GOT3 (cell line): ENCODE measurements around the gene UVRAG.
"Not testable (repeated sequence)": the region's sequence is repeated elsewhere in the genome, so short reads cannot be mapped to it uniquely, and the experiment has no call there.

ENCODE experiments used
- DNase-seq: peaks from one replicate; lab custom pipeline; 2025; ENCODE audit warnings: mixed read lengths; lab: John Stamatoyannopoulos, UW

The UVRAG gene

GRCh38 chr11:75924966-75925784, 110.2 kb downstream of the UVRAG start:
- DNase-seq: no peak

GRCh38 chr11:75925785-75926164, 110.8 kb downstream of the UVRAG start:
- DNase-seq: no peak

- DNase-seq: no peak
Measured at GRCh38 chr11:75929706-75930105, 114.7 kb downstream of the UVRAG start.

- DNase-seq: no peak
Measured at GRCh38 chr11:75930534-75930933, 115.5 kb downstream of the UVRAG start.

GRCh38 chr11:75931124-75931523, 116.1 kb downstream of the UVRAG start:
- no peak for DNase-seq

- not testable (repeated sequence) for DNase-seq
Measured at GRCh38 chr11:75933736-75934135, 118.7 kb downstream of the UVRAG start.

- no peak for DNase-seq
Measured at GRCh38 chr11:75934851-75935250, 119.8 kb downstream of the UVRAG start.

GRCh38 chr11:75938543-75938942, 123.5 kb downstream of the UVRAG start:
- DNase-seq: no peak

GRCh38 chr11:75939516-75939915, 124.5 kb downstream of the UVRAG start:
- no peak for DNase-seq

GRCh38 chr11:75939992-75940391, 125.0 kb downstream of the UVRAG start:
- DNase-seq: no peak

GRCh38 chr11:75940911-75941310, 125.9 kb downstream of the UVRAG start:
- no peak for DNase-seq

- no peak for DNase-seq
Measured at GRCh38 chr11:75944515-75944914, 129.5 kb downstream of the UVRAG start.

GRCh38 chr11:75945446-75945845, 130.4 kb downstream of the UVRAG start:
- no peak for DNase-seq

GRCh38 chr11:75945947-75946346, 130.9 kb downstream of the UVRAG start:
- DNase-seq: no peak

GRCh38 chr11:75946531-75947530, 131.8 kb downstream of the UVRAG start:
- DNase-seq: no peak

GRCh38 chr11:75949023-75949672, 134.1 kb downstream of the UVRAG start:
- no peak for DNase-seq

GRCh38 chr11:75950141-75950540, 135.1 kb downstream of the UVRAG start:
- no peak for DNase-seq

- no peak for DNase-seq
Measured at GRCh38 chr11:75954039-75954438, 139.0 kb downstream of the UVRAG start.

GRCh38 chr11:75955443-75955842, 140.4 kb downstream of the UVRAG start:
- DNase-seq: no peak

- no peak for DNase-seq
Measured at GRCh38 chr11:75959540-75959939, 144.5 kb downstream of the UVRAG start.

- DNase-seq: no peak
Measured at GRCh38 chr11:75964071-75964470, 149.1 kb downstream of the UVRAG start.
